Uterus (tissue), 2 donors: ENCODE data around the gene DNAJC16.

Experiments used
- CTCF ChIP-seq, 4 experiments: fragments of 200-600 bp in 2 of 4; fragments of 450-650 bp in 2 of 4; sonication (generic) in 2 of 4; IDR thresholded peaks; one replicate each; pipeline ENCODE4 v1.5.1; 2016 to 2019; ENCODE audit warnings: antibody characterized with exemption in 4 of 4, mild to moderate bottlenecking in 2 of 4, moderate library complexity in 1 of 4
- POLR2A ChIP-seq, 2 donors: fragments of 450-650 bp; IDR thresholded peaks; one replicate each; pipeline ENCODE4 v1.6.1; 2016; ENCODE audit warnings: antibody characterized with exemption in 2 of 2, mild to moderate bottlenecking in 1 of 2, moderate library complexity in 1 of 2

DNA sequence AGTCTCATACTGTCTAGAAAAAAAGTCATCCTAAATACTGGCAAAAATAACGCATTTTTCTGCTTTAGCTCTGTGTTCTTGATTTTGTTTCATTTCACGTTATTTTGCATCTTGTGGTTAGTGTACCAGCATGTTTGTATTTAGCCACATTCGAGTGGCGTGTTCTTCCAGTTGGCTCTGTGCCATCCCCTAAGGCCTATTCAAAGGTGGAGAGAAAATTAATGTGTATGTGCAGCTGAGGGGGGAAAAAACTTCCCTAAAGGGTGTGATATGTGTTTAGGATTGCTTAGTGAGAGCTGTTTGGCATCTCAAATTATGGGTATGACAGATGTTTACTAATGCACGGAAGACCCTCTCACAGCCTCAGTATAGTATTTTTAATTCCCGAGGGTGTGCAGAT lies 12.1 kb downstream of the DNAJC16 start:
- TF ChIP-seq CTCF (IDR thresholded peaks at IDR 0.05) (no peak), POLR2A (IDR thresholded peaks at IDR 0.05) (no peak)
